Activated CD8-positive, alpha-beta memory T cell treated with anti-CD3 and anti-CD28 coated beads, Interleukin-2, amount 50 U/mL, for 4 hours (primary cell): Measurements from ENCODE around the gene HS2ST1.
A peak's percentile ranks its signal among the peaks of the same experiment; 100 is the strongest.
"Not testable (repeated sequence)": the region's sequence is repeated elsewhere in the genome, so short reads cannot be mapped to it uniquely, and the experiment has no call there.

Source experiments
- DNase-seq: peaks from one replicate; pipeline ENCODE4 v3.0.0-alpha.2; 2020

The HS2ST1 gene

GRCh38 chr1:86914601-86914997 is at the start of gene HS2ST1:
Gene HS2ST1 (plus strand): TSS chr1:86914635.
- no peak for DNase-seq

GRCh38 chr1:86865973-86866637 is 48.3 kb upstream of the HS2ST1 start:
- DNase-seq = no peak

GRCh38 chr1:86866665-86867064 is 47.8 kb upstream of the HS2ST1 start:
- DNase-seq = no peak

GRCh38 chr1:86867278-86867677 is 47.2 kb upstream of the HS2ST1 start:
- DNase-seq = not testable (repeated sequence)

- no peak for DNase-seq
Observed at GRCh38 chr1:86868477-86868876, 46.0 kb upstream of the HS2ST1 start.

GRCh38 chr1:86871001-86871400 is 43.4 kb upstream of the HS2ST1 start:
- DNase-seq = no peak

- no peak for DNase-seq
Observed at GRCh38 chr1:86872086-86872485, 42.3 kb upstream of the HS2ST1 start.

GRCh38 chr1:86875722-86876121 is 38.7 kb upstream of the HS2ST1 start:
- no peak for DNase-seq

GRCh38 chr1:86887479-86888162 is 26.8 kb upstream of the HS2ST1 start:
- DNase-seq = no peak

GRCh38 chr1:86888327-86888726 is 26.1 kb upstream of the HS2ST1 start:
- DNase-seq = no peak

- not testable (repeated sequence) for DNase-seq
Observed at GRCh38 chr1:86899401-86899800, 15.0 kb upstream of the HS2ST1 start.

GRCh38 chr1:86905875-86906274 is 8.6 kb upstream of the HS2ST1 start:
- DNase-seq = no peak

- DNase-seq = no peak
Observed at GRCh38 chr1:86906419-86906818, 8.0 kb upstream of the HS2ST1 start.

GRCh38 chr1:86912281-86912900 is 2.0 kb upstream of the HS2ST1 start:
- no peak for DNase-seq

GRCh38 chr1:86913399-86913895 is 988 bp upstream of the HS2ST1 start:
- peak; percentile 19 for DNase-seq

- DNase-seq = peak; percentile 99
Observed at GRCh38 chr1:86913896-86914600, 387 bp upstream of the HS2ST1 start, which contains the start of gene SELENOF. Gene SELENOF (minus strand): TSS chr1:86914126. CDS start chr1:86914111, 15 bp downstream.

GRCh38 chr1:86914998-86915736 is 732 bp downstream of the HS2ST1 start:
- peak; percentile 38 for DNase-seq

- no peak for DNase-seq
Observed at GRCh38 chr1:86915737-86916235, 1.4 kb downstream of the HS2ST1 start.

- no peak for DNase-seq
Observed at GRCh38 chr1:86916752-86917151, 2.3 kb downstream of the HS2ST1 start.

- no peak for DNase-seq
Observed at GRCh38 chr1:86922445-86922844, 8.0 kb downstream of the HS2ST1 start.

- no peak for DNase-seq
Observed at GRCh38 chr1:86924324-86924960, 10.0 kb downstream of the HS2ST1 start.

GRCh38 chr1:86925742-86926141 is 11.3 kb downstream of the HS2ST1 start:
- DNase-seq = no peak
